WERI-Rb-1 (cell line): ENCODE results near the gene TNFSF9.
"Not testable (repeated sequence)": the region's sequence is repeated elsewhere in the genome, so short reads cannot be mapped to it uniquely, and the experiment has no call there.

ENCODE experiments used
- DNase-seq: peaks from one replicate; pipeline ENCODE4 v3.0.0-alpha.2; 2020
- H3K27ac ChIP-seq: fragments of 250-450 bp; sonication (Bioruptor Pico); 2 replicates; pipeline ENCODE4 v1.5.1; 2020; ENCODE audit warnings: mild to moderate bottlenecking, moderate library complexity
- H3K27me3 ChIP-seq: fragments of 250-450 bp; sonication (Bioruptor Pico); 2 replicates; pipeline ENCODE4 v1.5.1; 2021; ENCODE audit warnings: mild to moderate bottlenecking, low read depth, moderate library complexity; ENCODE audit not compliant: insufficient read depth, severe bottlenecking
- H3K36me3 ChIP-seq: fragments of 250-450 bp; sonication (Bioruptor Pico); 2 replicates; pipeline ENCODE4 v1.5.1; 2020; ENCODE audit warnings: mild to moderate bottlenecking, moderate library complexity
- H3K4me3 ChIP-seq: 2 replicates; pipeline ENCODE4 v1.5.1; 2011; ENCODE audit warnings: low read depth, mild to moderate bottlenecking, control low read depth, low read length
- H3K9me3 ChIP-seq: fragments of 250-450 bp; sonication (Bioruptor Pico); 2 replicates; pipeline ENCODE4 v1.5.1; 2021; ENCODE audit warnings: mild to moderate bottlenecking, moderate library complexity; ENCODE audit not compliant: severe bottlenecking
- TF ChIP-seq, protein P1 (sequence below): IDR thresholded peaks from 2 replicates; pipeline ENCODE4 v1.5.1; 2011; ENCODE audit warnings: low read depth, mild to moderate bottlenecking, control low read depth, inconsistent platforms, low read length

Gene TNFSF9

DNA sequence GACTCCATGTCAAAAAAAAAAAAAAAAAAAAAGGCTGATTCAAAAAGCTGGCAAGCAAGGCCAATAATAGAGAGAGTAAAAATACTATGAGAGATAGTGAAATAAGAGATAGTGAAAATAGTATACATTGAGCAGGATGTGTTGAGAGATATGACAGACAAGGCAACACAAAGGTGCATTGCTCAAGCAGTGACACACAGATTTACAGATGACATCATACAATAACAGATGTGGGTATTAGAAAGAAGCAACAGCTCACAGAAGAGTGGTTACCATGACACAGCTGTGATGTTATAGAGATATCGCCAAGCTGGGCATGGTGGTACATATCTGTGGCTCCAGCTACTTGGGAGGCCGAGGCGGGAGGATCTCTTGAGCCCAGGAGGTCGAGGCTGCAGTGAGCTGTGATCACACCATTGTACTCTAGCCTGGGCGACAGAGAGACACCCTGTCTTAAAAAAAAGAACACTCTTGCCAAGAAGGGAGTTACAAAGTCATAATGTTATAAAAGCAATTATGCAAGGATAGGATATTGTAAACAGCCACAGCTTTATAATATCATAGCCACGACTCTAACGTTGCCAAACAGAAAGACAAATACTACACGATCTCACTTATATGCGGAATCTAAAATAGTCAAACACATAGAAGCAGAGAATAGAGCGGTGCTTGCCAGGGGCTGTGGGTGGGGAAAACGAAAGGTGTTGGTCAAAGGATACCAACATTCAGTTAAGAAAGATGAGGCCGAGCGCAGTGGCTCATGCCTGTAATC, 10.3 kb downstream of the TNFSF9 start:
- no peak for DNase-seq
- TF ChIP-seq, protein P1, sequence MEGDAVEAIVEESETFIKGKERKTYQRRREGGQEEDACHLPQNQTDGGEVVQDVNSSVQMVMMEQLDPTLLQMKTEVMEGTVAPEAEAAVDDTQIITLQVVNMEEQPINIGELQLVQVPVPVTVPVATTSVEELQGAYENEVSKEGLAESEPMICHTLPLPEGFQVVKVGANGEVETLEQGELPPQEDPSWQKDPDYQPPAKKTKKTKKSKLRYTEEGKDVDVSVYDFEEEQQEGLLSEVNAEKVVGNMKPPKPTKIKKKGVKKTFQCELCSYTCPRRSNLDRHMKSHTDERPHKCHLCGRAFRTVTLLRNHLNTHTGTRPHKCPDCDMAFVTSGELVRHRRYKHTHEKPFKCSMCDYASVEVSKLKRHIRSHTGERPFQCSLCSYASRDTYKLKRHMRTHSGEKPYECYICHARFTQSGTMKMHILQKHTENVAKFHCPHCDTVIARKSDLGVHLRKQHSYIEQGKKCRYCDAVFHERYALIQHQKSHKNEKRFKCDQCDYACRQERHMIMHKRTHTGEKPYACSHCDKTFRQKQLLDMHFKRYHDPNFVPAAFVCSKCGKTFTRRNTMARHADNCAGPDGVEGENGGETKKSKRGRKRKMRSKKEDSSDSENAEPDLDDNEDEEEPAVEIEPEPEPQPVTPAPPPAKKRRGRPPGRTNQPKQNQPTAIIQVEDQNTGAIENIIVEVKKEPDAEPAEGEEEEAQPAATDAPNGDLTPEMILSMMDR: no peak
- Histone ChIP-seq H3K27me3 (no peaks in the 10 kb centered on the region), H3K36me3 (no peaks in the 10 kb centered on the region), H3K27ac (no peak overlapping the region), H3K9me3 (peaks cover 8% of the 10 kb centered on the region), H3K4me3 (no peak overlapping the region)

DNA sequence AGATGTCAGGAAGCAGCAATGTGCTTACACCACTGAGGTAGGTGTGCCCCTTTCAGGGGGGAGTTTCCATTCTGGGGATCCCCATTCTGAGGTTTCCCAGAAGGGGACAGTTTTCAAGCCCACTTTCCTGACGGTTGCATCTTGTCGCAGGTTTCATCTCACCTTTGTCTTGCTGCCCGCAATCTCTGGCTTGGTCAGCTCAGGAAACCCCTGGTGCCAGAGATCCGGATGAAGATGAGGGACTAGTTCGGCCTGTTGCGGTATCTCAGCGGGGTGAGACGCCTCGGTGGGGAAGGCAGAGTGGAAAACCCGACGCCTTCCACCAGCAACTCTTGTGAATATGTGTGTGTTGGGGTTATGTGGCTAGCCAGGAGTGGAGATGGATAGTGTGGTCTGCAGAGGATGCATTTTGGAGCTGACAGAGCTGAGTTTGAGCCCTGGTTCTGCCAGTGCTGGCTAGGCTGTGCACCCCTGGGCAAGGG, 13.1 kb downstream of the TNFSF9 start:
- TF ChIP-seq, protein P1: no peak
- Histone ChIP-seq H3K4me3 (no peak overlapping the region), H3K36me3 (no peaks in the 10 kb centered on the region), H3K9me3 (peaks cover 5% of the 10 kb centered on the region), H3K27ac (no peak overlapping the region), H3K27me3 (no peaks in the 10 kb centered on the region)
- DNase-seq: no peak

GRCh38 chr19:6550679-6551078, 19.9 kb downstream of the TNFSF9 start:
- not testable (repeated sequence) for DNase-seq, H3K36me3 ChIP-seq, H3K27me3 ChIP-seq, H3K9me3 ChIP-seq, H3K27ac ChIP-seq, H3K4me3 ChIP-seq

DNA sequence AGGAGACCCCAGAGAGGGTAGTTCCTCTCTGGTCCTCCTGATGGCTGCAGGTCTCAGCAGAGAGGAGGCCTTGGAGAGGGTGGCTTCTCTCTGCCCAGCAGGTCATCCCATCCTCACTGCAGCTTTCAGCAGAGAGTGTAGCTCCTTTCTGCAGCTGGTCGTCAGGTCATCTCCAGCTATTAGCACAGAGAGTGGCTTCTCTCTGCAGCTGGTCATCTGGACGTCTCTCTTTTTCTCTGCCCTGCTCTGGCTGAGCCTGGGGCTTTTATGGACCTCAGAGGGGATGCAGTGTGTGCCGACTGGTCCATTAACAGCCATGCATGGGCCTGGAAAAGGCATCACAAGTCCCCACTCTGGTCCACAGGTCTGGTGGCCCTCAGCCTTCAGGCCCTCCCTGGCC, 20.3 kb downstream of the TNFSF9 start:
- Histone ChIP-seq H3K27me3 (no peaks in the 10 kb centered on the region), H3K36me3 (no peaks in the 10 kb centered on the region), H3K4me3 (no peak overlapping the region), H3K27ac (no peak overlapping the region), H3K9me3 (peaks cover 8% of the 10 kb centered on the region)
- DNase-seq: no peak
- TF ChIP-seq, protein P1: no peak

DNA sequence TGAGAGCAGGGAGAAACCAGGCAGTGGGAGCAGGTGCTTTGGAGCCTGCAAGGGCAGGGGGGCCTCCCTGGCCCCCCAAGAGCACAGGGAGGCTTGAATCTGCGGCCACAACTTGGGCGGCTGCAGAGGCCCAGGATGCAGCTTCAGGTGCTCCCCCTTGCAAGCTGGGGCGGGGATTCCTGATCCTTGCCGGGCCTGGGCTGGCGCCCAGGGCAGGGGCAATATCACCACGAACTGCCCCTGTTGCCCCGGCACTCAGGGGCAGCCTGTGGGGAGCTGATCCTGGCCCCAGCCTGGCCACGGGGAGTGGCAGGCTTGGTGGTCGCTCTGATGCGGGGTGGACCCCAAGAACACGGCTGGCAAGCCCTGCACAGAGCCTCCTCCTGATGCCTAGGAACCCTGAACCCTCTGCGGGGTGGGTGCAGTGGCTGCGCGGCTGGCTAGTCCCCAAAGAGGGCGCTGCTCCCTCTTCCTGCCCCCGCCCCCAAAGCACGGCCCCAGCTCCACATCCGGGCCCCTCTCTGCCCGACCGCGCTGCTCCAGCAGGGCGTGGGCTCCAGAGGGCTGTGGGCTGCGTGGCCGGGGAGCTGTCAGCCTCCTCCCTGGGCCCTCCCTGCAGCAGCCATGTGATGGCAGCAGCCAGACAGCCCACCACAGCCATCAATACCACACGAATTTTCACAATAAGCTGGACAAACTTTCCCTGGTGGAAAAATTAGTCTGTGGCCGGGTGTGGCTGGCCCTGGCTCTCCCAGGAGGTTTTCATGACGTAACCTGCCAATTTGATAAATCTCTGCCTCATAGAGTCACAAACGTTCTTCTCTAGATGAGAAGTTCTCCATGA, 21.0 kb downstream of the TNFSF9 start:
- H3K36me3 ChIP-seq: no peaks in the 10 kb centered on the region
- H3K4me3 ChIP-seq: no peak overlapping the region
- TF ChIP-seq, protein P1: peak; percentile 64
- peaks cover 4% of the 10 kb centered on the region for H3K9me3 ChIP-seq
- H3K27me3 ChIP-seq: no peaks in the 10 kb centered on the region
- H3K27ac ChIP-seq: no peak overlapping the region
- peak; percentile 56 for DNase-seq

DNA sequence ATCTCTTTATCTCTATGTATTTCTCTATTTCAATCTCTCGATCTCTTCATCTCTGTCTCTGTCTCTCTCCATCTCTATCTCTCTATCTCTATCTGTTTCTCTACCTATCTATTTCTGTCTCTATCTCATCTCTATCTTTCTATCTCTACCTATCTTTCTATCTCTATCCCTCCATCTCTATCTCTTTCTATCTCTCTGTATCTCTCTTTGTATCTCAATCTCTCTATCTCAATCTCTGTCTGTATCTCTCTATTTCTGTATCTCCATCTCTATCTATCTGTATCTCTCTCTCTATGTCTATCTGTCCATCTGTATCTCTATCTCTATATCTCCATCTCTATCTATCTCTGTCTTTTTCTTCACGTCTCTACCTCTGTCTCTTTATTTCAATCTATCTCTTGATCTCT, 25.2 kb downstream of the TNFSF9 start:
- TF ChIP-seq, protein P1: no peak
- Histone ChIP-seq H3K27ac (no peak overlapping the region), H3K9me3 (peaks cover 3% of the 10 kb centered on the region), H3K27me3 (no peaks in the 10 kb centered on the region), H3K36me3 (no peaks in the 10 kb centered on the region), H3K4me3 (no peak overlapping the region)
- no peak for DNase-seq
